GM19452 (cell line): ENCODE results near the gene C2orf81.

Experiments
- ATAC-seq: cut with Tn5 transposase; IDR thresholded peaks from one replicate; pipeline ENCODE4 v1.9.1; 2021; ENCODE audit not compliant: unreplicated experiment

The C2orf81 gene

DNA sequence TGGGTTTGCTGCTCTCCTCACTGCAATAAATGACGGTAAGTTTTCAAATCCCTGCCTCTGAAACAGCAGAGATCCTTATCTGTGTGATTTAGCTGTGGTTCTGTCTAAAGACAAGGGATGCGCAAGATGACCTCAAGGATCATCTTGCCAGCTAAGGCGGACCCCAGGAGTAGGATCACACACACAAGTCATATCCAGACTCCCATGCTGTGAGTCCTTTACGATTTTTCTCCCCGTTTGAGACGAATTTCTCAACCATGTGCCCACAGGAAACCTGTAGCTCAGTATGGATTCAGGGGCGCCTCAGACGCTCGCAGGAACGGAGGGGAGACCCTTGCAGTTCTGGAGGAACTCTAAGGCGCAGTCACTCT lies 30.2 kb downstream of the C2orf81 start:
- peak; percentile 33 for ATAC-seq

GRCh38 chr2:74390606-74391005 lies 30.8 kb downstream of the C2orf81 start:
- ATAC-seq: no peak

- ATAC-seq: no peak
These were observed 34.1 kb downstream of the C2orf81 start for GRCh38 chr2:74387346-74387745.

DNA sequence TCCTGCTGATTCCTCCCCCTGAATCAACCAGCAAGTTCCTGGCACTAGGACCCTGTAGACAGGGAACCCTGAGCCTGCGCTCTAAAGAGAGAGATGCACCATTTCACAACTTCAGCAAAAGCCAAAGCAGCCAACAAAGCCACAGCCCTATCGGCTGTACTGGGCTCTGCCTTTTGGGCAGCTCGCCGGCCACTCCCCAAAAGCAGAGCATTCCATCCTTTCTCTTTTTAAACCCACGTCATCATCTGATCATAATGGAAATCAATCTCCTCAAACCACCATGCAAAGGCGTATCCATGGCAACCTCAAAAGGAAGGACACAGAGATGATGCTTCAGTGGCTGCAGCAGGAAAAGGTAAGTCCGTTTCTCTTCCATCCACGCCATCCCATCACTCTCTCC lies 36.0 kb downstream of the C2orf81 start:
- no peak for ATAC-seq

DNA sequence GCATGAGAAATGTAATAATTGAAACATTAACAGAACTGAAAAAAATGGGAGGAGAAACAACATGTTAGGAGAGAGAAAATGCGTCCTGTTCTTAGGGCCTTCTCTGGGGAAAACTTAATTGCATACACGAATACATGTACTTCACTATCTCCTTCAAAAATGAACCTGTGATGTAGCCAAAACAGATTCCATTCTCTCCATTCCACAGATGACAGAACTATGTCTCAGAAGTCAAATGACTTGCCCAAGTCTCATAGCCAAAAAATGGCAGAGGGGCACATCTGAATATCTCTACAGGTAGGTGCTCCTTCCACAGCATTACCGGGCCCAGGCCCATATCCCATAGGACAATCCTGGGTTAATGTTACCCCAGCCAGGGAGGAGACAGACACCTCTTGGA lies 37.4 kb downstream of the C2orf81 start:
- no peak for ATAC-seq

DNA sequence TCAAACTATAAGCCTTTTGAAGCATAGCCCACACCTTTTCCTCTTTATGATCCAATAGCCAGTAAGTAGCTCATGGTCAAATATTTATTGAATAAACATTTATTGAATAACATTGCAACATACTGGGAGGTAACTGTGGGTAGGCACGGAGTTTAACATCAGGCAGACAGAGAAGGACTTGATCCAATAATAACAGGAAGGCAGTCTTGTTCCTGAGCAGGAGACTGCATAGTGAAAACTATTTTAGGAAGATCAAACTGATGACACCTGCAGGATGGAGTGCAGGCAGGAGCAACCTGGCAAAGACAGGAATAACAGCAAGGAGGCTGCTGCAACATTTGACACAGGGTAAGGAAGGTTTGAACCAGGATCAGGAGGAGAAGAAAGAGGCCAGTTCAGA lies 38.2 kb downstream of the C2orf81 start:
- ATAC-seq: no peak

DNA sequence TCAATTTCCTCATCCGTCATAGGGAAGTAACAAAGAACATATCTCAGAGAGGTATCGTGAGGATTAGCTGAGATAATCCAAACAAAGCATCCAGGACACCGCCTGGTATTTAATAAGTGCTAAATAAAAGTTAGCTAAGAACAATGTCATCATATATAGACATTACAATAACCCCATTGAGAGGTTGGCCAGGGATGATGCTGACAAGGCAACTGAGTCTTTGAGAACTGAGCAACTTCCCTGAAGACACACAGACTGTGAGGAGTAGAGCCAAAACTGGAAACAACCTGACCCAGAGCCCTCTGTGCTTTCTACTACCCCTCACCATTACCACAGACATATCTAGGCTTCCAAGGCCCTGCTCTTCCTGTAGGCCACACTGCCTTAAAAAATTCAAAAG lies 39.7 kb downstream of the C2orf81 start:
- no peak for ATAC-seq

GRCh38 chr2:74379851-74380789 lies 41.3 kb downstream of the C2orf81 start, which contains the start of gene DCTN1:
DCTN1 (minus strand) TSS chr2:74380311; CDS start chr2:74380037, 274 bp downstream.
- no peak for ATAC-seq

GRCh38 chr2:74378007-74378406 lies 43.4 kb downstream of the C2orf81 start:
- ATAC-seq: no peak

GRCh38 chr2:74375838-74376237 lies 45.6 kb downstream of the C2orf81 start:
- no peak for ATAC-seq

- no peak for ATAC-seq
These were observed 46.8 kb downstream of the C2orf81 start for GRCh38 chr2:74374509-74375205.

- no peak for ATAC-seq
These were observed 47.4 kb downstream of the C2orf81 start for GRCh38 chr2:74373985-74374384.

DNA sequence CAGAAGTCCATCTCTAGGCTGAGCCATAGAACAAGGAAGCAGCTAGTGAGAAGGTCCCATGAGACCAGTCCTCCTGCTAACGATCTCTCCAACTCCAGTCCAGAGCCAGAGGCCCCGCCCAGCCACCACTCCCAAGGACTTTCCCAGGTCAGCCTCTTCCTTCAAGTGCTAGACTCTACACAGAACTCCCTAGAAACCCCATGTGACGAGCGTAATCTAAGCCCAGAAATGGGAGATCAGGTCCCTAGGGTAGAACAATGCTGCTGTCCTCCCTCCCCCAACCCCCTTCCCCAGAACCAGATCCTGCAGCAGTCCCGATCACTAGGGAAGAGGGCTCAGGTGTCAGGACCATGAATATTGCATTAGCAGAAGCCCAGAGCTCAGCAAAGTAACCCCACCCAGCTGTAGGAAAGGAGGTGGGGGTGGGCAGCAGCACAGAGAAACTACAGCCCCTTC lies 48.2 kb downstream of the C2orf81 start:
- no peak for ATAC-seq

- ATAC-seq: no peak
These were observed 48.7 kb downstream of the C2orf81 start for GRCh38 chr2:74372674-74373073.

DNA sequence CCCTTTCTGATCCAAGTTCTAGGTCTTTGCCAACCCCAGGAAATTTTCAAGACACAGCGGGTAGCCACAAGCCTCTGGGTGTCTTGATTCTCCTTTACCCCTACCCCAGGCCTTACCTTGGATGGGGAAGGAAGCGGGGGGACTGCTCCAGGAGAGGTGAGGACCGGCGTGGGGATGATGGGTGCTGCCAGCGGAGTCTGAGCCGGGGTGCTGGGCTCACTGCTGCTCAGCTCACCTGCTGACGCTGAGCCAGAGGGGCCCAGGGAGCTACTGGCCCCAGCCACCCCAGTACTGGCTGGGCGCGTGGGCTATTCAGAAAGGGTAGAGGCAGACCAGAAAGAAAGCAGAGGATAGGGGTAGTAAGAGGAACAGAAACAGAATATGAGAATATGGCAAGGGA lies 50.0 kb downstream of the C2orf81 start:
- ATAC-seq: no peak

GRCh38 chr2:74369976-74370375 lies 51.4 kb downstream of the C2orf81 start:
- no peak for ATAC-seq

- ATAC-seq: no peak
These were observed 52.9 kb downstream of the C2orf81 start for GRCh38 chr2:74368499-74368898.

GRCh38 chr2:74367789-74368188 lies 53.6 kb downstream of the C2orf81 start:
- ATAC-seq: no peak

GRCh38 chr2:74366036-74366435 lies 55.4 kb downstream of the C2orf81 start:
- no peak for ATAC-seq

DNA sequence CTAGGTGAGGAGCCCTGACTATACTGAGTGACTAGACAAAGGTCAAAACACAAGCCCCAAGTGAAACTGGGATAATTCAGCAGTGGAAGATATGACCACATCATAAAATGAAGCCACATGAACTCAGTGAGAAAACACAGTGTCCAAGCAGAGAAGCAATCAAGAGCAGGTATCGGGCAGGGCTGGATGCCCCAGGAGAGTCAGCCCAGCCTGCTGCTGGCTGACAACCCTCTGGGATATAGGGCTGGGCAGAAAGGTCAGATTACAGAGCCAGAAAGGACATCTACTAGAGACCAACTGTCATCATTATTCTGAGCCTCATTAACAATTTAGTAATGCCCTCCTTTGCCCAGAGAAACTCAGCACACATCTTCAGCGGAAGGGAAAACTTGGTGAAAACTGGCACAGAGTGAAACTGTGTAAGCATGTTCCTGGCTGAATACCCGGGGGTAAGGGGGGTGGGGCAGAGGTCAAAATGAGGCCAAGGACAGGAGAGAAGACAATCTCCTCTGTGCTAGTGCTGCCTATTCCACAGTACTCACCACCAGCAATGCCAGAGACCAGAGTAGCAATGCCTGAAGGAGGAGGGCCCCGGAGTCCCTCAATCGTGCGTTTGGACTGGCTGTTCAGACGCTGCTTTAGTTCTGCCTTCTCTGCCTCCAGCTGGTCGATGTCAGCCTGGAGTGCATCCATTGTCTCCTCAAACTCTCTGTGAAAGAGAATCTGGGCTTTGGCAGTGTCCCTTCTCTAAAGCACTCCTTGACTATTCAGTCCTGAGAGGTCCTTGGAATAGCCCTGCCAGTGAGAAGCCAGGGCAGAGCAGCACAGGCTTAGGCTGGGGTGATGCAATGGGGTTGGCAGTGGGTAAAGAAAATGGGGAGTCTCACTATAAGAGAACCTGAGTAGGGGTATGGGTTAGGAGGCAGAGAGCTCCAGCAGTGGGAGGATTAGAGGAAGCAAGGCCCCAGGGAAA lies 56.6 kb downstream of the C2orf81 start:
- ATAC-seq: no peak
